GM19395 (cell line): ENCODE data around the gene MAGI2.

ENCODE experiments used
- ATAC-seq: cut with Tn5 transposase; IDR thresholded peaks from one replicate; pipeline ENCODE4 v1.9.1; 2021; ENCODE audit warnings: mild to moderate bottlenecking, moderate library complexity; ENCODE audit not compliant: unreplicated experiment

The MAGI2 gene

DNA sequence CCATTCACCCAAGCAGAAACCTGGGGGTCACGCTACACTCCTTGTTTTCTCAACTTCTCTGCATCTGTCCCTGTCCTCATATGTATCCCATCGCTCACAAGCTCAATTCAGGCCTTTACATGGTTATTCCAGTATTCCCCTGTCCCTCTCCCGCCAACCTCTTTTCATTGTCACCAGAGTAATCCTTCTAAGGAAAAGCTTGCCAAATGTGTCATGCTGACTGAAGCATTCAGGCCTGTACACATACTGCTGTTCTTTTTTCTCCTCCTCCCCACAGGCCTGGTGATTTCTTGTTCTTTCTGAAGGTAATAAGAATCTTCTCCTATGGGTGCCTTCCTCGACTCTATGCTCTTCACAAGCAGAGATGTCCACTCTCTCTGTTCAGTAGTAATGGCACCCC is 1372.7 kb downstream of the MAGI2 start:
- ATAC-seq, result no peak

DNA sequence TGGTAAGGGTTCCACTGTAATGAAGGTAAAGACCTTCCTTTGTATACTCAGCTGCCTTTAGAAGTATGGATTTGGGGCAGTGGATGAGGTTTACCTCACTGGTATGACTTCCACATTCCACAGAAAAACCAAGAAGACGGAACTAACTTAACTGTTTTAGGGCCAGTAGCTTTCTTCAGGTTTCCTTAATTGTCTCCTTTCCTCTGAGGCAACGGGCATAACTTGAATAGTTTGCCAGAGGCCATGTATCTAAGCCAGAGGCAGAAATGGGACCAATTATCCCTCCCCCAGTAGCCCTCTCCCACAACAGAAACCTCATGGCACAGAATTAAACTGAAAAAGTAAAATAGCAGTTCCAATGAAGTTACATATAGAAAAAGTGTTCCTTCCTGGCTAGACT is 1373.2 kb downstream of the MAGI2 start:
- no peak for ATAC-seq

DNA sequence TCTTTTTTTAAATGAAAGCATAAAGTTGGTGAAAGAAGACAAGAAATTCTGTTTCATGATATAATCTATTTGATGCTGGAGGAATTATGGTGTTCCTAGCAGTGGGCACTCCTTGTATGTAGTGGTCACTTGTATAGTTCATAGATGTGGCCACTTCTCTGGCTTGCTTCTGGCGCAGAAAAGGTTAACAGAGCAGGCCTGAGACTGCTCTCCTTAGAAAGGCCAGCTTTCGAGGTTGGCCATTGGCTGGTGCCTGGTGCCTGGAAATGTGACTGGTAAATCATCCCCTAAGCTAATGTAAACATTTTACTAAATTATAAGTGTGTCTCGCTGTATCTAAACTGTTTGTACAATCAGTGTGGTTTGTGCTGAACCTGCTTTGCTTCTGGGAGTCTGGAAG is 1378.8 kb downstream of the MAGI2 start:
- no peak for ATAC-seq

DNA sequence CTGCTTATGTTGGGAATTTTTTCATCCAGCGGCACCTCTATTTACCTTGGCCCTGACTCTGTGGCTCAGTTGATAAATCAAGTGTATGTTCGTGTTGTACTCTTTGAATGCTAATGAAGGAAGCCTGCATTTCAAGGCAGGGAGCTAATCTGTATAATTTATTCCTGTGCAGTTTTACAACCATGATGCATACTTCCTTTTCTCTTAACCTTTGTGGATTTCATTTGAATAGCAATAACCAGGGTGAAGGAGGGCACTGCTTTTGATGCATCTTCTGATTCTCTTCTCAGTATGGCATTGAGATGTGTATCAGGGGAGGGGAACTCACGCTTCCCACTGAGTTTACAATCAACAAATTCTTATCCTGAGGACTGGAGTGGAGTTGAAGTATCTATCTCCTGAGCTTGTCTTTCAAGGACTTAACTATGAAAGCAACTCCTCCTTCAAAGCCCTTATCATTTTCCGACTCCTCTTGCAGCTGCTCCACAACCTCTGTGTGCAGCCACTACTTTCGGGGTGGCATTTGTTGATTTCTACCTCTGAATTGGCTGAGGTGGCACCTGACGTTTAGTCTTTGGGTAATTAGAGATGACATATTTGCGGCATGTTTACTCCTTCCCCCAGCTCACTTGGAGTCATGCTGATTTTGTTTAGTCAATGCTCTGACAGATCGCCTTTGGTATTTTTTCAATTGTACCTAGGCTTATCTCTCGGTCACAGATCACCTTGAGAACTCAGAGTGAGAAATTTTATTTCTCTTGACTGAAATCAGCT is 1379.7 kb downstream of the MAGI2 start:
- no peak for ATAC-seq

DNA sequence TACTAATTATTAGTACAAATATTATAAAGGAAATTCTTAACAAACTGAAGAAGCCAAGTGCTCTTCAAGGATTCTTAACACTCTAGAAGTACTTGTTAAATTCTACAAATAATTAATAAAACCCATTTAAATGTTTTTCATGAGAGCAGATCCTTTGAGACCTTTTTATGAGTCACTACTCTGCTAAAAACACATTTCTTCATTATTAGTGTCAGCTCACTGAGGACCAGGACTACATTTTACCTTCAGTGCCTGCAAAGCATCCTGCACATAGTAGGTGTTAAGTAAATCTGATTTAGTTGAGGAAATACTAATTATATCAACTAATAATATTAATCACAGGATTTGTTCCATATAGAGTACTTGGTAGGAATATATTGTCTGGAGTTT is 1381.3 kb downstream of the MAGI2 start:
- ATAC-seq, result no peak

DNA sequence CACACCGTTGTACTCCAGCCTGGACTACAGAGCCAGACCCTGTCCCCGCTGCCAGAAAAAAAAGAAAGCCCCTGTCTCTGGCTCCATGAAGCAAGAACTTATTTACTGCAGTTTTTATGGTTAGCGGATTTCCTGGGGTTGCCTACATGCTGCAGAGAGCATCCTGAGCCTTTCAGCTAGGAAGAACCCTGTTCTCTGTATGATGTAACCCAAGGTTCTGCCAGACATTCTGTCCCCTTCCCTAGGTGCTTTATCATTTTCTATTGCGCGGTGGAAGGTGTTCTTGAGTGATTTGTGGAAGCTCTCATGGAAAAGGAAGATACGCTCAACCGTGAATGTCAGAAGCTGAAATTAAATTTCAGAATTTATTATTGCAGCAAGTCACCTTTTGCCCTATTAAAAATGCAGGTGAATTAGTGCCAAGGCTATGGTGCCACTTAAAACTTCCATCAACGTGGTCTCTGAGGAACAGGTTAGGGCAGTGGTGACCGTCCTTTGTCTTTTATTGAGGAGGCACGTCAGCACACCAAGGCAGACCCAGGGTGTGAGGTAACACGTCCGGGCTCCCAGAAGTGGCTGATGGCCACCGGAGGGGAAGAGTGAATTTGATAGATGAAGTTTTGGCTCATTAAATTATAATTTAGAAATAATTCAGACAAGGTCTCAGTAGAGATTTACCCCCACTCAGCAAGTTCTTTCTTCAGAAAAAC is 1381.8 kb downstream of the MAGI2 start:
- ATAC-seq, result no peak

DNA sequence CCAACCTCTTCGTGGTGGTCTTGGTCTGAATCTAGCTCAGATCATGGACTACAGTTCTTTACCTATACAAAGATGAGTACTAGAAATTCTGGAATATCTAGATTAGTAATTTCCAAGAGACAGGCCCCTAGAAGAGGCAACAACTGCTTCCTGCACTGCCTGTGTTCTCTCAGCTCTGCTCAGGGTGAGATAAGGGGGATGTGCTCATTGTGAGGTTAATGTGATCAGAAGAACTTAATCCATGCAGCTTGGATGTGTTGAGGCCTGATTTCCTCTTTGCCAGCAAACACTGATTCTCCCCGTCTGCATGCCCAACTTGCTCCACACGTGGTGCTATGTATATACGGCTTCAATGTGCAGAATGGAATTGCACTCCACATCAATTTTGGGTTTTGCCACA is 1386.9 kb downstream of the MAGI2 start:
- no peak for ATAC-seq

DNA sequence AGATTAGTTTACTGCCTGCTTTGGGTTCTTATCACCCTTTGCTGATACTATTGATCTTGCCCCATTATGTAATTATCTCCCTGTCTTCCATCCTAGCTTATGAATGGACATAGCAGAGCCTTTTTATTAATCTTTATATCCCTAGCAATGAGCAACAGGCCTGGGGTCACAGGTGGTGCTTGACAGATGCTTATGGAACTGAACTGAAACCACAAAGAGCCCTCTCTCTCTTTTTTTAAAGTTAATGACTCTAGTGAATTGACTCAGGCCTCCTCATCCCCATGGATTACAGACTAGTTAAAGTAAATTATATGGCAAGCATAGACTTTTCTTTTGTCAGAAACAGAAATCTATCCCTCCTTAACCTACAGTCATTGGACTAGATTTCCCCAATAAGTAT is 1389.7 kb downstream of the MAGI2 start:
- ATAC-seq, result no peak

DNA sequence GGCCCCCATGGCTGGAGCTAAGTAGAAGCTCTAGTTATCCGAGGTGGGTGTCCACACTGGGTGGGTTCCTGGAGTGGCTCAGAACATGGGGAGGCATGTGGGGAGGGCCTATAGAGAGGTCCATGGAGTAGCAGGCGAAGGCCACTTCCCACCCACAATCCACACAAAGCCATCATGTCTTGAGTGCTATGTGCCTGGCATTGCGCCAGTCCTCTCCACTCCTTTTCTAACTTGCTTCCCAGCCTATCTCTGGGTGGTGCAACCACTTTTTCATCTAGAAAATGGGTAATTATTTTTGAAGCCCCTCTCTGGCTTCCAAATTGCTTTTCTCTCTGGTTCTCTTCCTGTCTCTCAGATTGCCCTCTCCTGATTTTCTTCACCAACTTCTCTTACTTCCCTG is 1391.3 kb downstream of the MAGI2 start:
- no peak for ATAC-seq

DNA sequence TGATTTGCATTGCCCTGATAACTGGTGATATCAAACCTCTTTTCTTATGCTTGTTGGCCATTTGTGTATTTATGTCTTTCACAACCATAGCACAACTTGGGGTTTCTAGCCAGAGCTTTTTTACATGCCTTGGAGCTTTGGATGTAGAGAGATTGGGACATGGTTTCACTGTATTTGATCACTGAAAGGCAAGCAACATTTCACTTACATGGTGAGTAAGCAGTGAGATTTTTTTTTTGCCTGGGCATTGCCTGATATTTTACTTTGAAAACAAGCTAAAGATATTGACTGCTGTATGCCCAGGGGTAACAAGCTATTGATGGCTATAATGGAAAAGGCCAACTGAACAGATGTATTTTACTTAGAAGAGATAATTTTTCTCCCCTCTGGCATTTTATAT is 1395.9 kb downstream of the MAGI2 start:
- ATAC-seq, result no peak

DNA sequence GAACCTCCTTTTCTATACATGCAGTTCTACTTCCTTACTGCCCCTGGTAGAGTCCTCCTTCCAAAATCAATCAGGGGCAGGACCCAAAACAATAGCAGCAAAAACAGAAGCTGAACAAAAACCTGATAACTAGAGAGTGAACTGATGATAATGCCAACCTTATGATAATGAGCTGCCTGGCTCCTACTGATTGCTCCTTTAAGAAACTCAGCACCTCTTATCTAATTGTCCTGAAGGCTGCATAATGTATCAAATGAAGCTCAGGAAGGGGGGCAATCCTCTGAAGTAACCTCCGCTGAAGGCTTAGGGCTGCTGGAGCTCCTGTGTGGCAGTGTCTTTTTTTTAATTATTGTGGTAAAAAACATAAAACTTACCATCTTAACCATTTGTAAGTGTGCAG is 1397.9 kb downstream of the MAGI2 start:
- no peak for ATAC-seq

DNA sequence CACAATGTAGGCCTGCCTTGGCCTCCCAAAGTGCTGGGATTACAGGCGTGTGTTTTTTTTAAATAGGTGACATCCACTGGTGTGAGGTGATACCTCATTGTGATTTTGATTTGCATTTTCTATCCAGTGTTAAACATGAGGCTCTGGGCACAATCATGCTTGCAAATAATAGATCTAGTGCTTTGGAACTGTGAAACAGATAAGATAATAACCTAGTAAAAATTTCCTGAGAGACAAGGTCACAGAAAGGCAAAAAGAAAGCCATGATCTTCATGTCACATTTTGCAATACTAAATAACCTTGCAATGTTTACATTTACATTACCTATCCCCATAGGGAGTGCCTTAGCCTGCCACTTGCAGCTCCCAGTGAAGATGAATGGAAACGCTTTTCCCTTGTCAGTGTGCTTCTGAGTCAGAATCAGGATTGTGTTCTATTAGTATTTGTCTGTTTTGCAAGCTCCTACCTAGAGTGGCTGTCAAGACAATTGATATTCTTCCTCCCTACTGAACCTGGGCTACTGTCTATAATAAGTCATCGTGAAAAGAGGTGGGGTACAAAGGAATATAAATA is 1398.4 kb downstream of the MAGI2 start:
- no peak for ATAC-seq

DNA sequence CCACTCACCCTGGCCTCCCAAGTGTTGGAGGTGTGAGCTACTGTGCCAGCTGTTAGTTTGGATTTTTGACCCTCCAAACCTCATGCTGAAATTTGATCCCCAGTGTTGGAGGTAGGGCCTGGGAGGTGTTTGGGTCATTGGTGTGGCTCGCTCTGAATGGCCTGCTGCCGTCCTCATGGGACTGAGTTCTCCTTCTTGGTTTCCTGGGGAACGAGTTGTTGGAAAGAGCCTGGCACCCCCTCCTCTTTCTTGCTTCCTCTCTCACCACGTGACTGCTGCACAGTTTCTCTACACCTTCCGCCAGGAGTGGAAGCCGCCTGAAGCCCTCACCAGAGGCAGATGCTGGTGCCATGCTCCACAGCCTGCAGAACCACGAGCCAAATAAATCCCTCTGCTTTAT is 1401.4 kb downstream of the MAGI2 start:
- ATAC-seq, result no peak

DNA sequence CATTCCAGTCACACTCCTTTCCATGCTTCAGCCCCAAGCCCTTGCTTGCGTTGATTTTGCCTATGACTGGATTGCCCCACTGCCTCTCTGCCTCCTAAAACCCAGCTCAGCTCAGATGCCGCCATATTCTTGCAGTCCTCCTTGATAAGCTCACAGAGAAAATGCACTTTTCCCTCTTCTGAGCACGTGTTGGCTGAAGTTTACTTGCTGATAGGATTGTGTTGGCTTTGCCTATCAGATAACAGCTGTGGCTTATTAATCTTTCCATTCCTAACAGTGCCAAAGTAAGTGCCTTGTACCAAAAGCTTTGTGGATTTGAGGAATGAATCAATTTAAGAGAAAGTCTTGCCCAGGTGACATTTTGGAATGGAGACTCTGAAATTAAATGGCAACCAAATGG is 1405.7 kb downstream of the MAGI2 start:
- ATAC-seq, result no peak

DNA sequence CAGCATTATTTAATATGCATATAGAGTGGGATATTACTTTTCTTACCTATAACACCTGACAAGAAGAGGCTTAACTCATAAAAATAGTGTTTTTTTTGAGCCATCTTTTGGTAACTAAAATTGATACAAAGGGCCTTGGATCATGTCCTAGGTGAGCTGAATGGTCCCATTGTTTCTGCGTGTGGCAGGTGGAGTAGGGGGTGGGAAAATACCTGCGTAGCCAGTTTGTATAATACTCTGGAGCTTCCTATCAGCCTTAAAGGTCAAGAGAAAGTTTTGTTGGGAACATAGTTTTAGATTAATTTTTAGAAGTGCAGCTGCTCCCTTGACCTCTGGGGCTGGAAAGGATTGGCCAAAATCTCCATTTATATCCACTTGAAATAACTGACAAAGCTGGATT is 1410.3 kb downstream of the MAGI2 start:
- no peak for ATAC-seq

DNA sequence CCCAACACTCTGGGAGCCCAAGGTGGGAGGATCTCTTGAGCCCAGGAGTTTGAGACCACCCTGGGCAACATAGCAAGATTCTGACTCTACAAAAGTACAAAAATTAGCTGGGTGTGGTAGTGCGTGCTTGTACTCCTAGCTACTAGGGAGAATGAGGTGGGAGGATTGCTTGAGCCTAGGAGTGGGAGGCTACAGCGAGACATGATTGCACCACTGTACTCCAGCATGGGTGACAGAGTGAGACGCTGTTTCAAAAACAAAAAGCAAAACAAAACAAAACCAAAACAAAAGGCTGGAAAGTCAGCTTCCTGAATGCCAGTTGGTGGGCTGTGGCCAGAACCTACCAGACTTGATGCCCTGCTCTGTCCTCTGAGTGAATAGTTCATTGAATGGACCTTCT is 1412.0 kb downstream of the MAGI2 start:
- ATAC-seq, result no peak

DNA sequence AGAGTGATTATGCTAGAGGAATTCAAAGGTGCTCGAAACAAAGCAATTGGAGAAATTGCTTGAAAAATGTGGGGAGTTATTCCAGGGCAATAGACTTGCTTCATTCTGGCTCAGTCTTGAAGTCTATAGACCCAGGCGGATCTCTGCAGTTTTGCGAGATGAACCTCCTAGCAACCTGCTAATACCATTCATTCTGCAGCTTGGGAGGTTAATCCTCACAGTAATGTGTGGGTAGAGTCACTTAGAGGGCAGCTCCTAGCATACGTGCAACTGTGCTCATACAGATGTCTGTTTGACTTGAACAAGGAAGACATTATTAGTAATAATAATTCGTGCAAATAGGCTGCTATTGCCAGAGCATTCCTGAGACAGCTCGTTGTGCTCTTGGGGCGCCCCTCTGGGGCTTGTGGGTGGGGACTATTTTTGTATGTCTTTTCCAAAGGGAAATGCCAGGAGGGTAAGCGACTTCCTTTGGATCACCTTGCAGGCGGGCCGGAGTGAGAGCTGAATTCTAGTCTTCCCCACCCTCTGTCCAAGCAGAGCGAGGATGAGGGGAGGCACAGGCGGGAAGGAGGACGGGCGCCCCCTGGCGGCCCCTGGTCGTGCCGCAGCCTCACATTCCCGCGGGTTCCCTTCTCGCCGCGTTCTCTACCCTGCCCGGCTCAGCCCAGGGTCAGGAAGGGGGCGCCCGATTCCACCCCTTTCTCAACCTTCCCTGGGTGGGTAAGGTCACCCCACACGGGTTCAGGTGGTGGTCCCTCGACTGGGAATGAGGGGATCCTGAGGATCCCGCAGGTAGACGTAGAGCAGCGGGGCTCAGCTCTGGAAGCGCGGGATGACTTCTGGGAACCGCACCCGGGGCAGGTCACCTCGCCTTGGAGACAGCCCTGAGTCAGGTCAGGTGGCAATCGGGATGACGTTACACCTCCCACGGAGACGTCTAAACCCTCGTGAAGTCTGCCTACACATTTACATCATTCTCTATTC is 1413.4 kb downstream of the MAGI2 start:
- ATAC-seq, result peak; percentile 96

DNA sequence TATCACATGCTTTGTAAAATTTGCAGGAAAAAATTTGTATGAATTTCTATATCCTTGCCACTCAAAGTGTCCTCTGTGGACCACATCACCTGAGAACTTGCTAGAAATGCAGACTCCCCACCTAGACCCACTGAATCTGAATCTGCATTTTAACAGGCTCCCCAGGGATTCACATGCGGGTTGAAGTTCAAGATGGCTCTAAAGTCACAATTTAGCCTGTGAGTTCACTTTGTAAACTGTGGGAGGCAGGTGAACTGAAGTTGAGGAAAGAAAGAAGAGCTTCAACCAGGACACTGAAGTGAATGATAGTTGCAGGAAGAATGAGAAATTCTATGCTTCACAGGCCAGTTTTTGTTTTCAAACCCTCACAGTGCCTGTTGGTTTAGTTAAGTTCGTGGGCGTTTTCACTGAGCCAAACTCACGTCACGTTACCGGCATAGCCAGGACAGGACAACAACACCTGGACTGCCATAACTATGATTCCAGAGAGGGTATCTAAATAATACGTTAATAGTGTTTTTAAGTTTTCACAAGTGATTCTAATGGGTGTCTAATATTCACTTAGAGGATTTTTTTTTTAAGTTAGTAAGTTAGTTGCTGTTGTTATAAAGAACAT is 1414.9 kb downstream of the MAGI2 start:
- ATAC-seq, result no peak

DNA sequence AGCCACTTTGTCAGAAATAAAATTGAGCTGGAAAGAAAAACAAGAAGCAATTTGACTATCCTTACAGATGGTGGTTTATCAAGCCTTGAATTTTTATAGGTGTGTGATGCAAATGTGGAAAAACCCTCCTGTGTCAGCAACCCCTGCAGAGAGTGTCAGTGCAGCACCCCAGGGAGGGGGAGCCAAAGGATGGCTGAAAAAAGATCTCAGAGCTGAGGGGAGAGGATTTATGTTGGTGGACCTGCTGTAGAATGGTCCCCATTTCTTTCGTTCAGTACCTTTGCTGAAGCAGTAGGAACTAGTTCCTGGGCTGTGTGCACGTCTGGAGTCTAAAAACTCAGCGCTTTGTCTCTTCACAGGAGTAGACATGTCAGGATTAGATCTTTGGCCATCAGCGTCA is 1415.9 kb downstream of the MAGI2 start:
- no peak for ATAC-seq

DNA sequence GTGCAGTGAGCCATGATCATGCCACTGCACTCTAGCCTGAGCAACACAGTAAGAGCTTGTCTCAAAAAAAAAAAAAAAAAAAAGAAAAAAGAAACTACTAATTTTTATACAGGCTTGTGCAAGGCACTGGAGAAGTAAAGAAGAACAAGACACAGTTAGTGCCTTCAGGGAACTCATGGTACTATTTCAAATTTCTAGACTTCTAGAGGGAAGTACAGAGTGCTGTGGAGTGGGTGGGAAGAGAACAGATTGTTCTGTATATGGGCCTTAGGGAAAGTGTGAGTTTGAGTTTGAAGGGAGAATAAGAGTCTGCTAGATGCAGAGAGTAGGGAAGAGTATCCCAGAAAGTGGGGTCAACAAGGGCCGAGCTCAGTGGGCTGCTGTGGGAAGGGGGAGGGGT is 1420.1 kb downstream of the MAGI2 start:
- no peak for ATAC-seq

DNA sequence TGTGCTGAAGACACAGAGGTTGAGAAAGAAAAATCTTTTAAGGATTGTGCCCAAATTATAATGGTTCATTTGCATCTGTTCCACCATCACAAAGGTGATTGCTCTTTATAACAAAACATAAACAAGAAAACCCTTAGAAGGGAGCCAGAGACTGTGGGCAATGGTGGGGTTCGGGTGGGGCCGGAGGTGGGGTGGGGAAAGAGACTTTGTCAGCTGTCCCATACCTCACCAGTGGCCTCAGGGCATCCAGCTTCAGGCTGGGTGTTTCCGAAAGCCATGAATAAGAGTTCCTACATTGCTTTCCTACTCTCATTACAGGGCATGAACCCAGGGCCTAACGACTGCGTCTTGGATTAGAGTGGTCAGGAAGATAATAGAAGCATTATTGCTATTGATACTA is 1427.0 kb downstream of the MAGI2 start:
- ATAC-seq, result no peak
